ENCODE measurements around the gene LRRIQ4.

DNA sequence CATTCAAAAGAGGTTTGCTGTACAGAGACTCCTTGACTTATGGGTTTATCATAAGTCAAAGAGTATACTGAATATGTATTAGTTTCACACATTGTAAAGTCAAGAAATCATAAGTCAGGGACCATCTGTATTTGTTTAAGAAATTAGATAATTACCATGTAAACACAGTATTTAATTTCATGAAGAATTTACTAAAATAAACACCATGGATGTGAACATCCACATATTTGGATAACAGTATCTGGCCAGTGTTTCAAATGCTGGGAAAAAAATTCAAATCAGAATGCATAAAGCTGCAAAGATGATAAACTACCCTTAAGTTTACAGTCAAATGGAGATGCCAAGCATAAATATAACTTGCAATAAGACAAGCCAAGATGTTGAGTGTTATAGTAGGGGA, 22.5 kb upstream of the LRRIQ4 start:
- no peak for TF ChIP-seq EZH2phosphoT487 (IDR thresholded peaks at IDR 0.05; ENCODE audit: insufficient read depth, low read depth)
- TF ChIP-seq EZH2 (IDR thresholded peaks at IDR 0.05; ENCODE audit: insufficient read depth, poor library complexity, severe bottlenecking): no peak
